ENCODE results near the gene STAG3. TPM values are rescaled to one million over a fixed set of nuclear protein-coding genes. Genes with fewer than 3 reads are reported as not detected.
A peak's percentile ranks its signal among the peaks of the same experiment; 100 is the strongest.

STAG3 gene
- total and polyA plus RNA-seq, 9 of the 15 experiments (the other 6 are each of a cell fraction or from before 2014, with no cell fraction given) = 0.54 to 2.5 (median 1.7) TPM

DNA sequence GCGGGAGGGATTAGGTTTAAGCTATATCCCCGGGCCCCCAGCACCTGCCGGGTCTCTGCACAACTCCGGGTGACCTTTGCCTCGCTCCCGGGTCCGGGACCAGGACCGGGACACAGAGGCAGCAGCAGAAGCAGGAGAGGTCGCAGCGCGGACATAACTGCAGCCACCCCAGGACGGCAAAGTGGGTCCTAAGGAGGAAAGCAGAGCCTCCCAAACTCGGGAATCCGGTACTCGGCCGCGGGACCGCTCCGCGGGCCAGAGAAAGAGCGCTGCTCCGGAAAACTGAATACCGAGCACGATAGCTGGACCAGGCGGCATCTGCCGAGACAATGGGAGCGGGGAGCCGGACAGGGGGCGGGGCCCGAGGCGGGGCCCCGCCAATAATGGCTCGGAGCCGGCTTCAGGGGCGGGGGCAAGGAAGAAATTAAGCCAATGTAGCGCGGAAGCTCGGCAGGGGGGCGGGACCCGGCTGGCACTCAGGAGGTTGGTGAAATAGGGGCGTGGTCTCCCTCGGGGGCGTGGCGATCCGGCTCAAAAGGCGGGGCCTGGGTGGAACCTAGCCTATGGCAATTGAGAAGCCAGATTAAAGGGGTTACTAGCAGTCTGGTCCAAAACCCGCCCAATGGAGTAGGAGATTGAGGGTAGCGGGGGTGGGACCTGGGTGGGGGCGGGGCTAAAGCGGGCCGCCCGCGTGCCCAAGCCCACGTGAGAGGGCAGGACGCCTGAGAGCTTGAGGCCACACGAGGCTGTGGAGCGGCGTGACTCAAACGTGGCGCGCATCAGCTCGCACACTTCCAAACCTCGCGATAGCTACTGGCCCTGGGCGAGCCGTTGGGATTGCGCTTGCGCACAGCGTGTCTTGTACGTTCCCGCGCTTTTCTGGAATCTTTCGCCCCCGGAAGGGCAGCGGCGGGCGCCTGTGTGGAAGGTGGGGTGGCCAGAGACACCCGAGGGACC, at the start of gene STAG3, which contains the start of gene GPC2 (continued):
- TF ChIP-seq, protein P1, sequence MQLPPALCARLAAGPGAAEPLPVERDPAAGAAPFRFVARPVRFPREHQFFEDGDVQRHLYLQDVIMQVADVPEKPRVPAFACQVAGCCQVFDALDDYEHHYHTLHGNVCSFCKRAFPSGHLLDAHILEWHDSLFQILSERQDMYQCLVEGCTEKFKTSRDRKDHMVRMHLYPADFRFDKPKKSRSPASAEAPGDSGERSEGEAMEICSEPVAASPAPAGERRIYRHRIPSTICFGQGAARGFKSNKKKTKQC (CRISPR knock-in tag; IDR thresholded peaks at IDR 0.05) = peak; percentile 64; the same call in 1 of the 2 replicates
- peak; percentile 62; the same call in 1 of the 2 replicates for TF ChIP-seq PHF8 (IDR thresholded peaks at IDR 0.05; ENCODE audit: borderline replicate concordance, low read length)
- TF ChIP-seq KDM2B (CRISPR knock-in tag; IDR thresholded peaks at IDR 0.05) = peak; percentile 90
- TF ChIP-seq, protein P2, sequence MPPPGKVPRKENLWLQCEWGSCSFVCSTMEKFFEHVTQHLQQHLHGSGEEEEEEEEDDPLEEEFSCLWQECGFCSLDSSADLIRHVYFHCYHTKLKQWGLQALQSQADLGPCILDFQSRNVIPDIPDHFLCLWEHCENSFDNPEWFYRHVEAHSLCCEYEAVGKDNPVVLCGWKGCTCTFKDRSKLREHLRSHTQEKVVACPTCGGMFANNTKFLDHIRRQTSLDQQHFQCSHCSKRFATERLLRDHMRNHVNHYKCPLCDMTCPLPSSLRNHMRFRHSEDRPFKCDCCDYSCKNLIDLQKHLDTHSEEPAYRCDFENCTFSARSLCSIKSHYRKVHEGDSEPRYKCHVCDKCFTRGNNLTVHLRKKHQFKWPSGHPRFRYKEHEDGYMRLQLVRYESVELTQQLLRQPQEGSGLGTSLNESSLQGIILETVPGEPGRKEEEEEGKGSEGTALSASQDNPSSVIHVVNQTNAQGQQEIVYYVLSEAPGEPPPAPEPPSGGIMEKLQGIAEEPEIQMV (tag; conservative IDR thresholded peaks at IDR 0.05; ENCODE audit: low read depth) = 0 out of 2 replicates have a peak, but pooled peaks have one; percentile 35
- TF ChIP-seq ZNF830 (CRISPR knock-in tag; IDR thresholded peaks at IDR 0.05) = no peak
- no peak for TF ChIP-seq BRD4 (IDR thresholded peaks at IDR 0.05)
- TF ChIP-seq, protein P3, sequence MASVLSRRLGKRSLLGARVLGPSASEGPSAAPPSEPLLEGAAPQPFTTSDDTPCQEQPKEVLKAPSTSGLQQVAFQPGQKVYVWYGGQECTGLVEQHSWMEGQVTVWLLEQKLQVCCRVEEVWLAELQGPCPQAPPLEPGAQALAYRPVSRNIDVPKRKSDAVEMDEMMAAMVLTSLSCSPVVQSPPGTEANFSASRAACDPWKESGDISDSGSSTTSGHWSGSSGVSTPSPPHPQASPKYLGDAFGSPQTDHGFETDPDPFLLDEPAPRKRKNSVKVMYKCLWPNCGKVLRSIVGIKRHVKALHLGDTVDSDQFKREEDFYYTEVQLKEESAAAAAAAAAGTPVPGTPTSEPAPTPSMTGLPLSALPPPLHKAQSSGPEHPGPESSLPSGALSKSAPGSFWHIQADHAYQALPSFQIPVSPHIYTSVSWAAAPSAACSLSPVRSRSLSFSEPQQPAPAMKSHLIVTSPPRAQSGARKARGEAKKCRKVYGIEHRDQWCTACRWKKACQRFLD (CRISPR knock-in tag; IDR thresholded peaks at IDR 0.05) = 0 out of 2 replicates have a peak, but pooled peaks have one; percentile 31
- peak; percentile 36; the same call in 1 of the 2 replicates for TF ChIP-seq ZNF282 (CRISPR knock-in tag; IDR thresholded peaks at IDR 0.05)
- TF ChIP-seq, protein P4, sequence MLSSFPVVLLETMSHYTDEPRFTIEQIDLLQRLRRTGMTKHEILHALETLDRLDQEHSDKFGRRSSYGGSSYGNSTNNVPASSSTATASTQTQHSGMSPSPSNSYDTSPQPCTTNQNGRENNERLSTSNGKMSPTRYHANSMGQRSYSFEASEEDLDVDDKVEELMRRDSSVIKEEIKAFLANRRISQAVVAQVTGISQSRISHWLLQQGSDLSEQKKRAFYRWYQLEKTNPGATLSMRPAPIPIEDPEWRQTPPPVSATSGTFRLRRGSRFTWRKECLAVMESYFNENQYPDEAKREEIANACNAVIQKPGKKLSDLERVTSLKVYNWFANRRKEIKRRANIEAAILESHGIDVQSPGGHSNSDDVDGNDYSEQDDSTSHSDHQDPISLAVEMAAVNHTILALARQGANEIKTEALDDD (IDR thresholded peaks at IDR 0.05) = no peak
- no peak for TF ChIP-seq ZNF583 (CRISPR knock-in tag; IDR thresholded peaks at IDR 0.05)
- no peak for TF ChIP-seq CREBBP (IDR thresholded peaks at IDR 0.05; ENCODE audit: low read depth, low read length)
- TF ChIP-seq CSDE1 (IDR thresholded peaks at IDR 0.05) = no peak
- TF ChIP-seq ZNF253 (CRISPR knock-in tag; conservative IDR thresholded peaks at IDR 0.05) = no peak
- TF ChIP-seq, protein P5, sequence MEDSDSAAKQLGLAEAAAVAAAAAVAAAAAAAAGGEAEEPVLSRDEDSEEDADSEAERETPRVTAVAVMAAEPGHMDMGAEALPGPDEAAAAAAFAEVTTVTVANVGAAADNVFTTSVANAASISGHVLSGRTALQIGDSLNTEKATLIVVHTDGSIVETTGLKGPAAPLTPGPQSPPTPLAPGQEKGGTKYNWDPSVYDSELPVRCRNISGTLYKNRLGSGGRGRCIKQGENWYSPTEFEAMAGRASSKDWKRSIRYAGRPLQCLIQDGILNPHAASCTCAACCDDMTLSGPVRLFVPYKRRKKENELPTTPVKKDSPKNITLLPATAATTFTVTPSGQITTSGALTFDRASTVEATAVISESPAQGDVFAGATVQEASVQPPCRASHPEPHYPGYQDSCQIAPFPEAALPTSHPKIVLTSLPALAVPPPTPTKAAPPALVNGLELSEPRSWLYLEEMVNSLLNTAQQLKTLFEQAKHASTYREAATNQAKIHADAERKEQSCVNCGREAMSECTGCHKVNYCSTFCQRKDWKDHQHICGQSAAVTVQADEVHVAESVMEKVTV (CRISPR knock-in tag; IDR thresholded peaks at IDR 0.05) = no peak
- TF ChIP-seq KLF6 (CRISPR knock-in tag; IDR thresholded peaks at IDR 0.05; ENCODE audit: borderline replicate concordance) = no peak
- no peak for TF ChIP-seq RHOXF2B (CRISPR knock-in tag; conservative IDR thresholded peaks at IDR 0.05)
- TF ChIP-seq, protein P6, sequence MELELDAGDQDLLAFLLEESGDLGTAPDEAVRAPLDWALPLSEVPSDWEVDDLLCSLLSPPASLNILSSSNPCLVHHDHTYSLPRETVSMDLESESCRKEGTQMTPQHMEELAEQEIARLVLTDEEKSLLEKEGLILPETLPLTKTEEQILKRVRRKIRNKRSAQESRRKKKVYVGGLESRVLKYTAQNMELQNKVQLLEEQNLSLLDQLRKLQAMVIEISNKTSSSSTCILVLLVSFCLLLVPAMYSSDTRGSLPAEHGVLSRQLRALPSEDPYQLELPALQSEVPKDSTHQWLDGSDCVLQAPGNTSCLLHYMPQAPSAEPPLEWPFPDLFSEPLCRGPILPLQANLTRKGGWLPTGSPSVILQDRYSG (tag; conservative IDR thresholded peaks at IDR 0.05; ENCODE audit: low read depth) = no peak
- 0 out of 2 replicates have a peak, but pooled peaks have one; percentile 46 for TF ChIP-seq CBFB (CRISPR knock-in tag; IDR thresholded peaks at IDR 0.05)
- no peak for TF ChIP-seq SMARCA5 (IDR thresholded peaks at IDR 0.05)
- TF ChIP-seq U2AF2 (optimal IDR thresholded peaks at IDR 0.05; ENCODE audit: low read depth, low read length) = no peak

Data from K562 (cell line).